HG03095 (cell line): Measurements from ENCODE around the gene ZNHIT3.

ENCODE experiments used
- ATAC-seq: cut with Tn5 transposase; IDR thresholded peaks from one replicate; pipeline ENCODE4 v1.9.1; 2021; ENCODE audit warnings: moderate library complexity; ENCODE audit not compliant: unreplicated experiment

The ZNHIT3 gene

GRCh38 chr17:36545077-36545464 is 58.6 kb downstream of the ZNHIT3 start:
- peak; percentile 23 for ATAC-seq
